Heart right ventricle (tissue), 16 donors: ENCODE results near the gene AEBP1. TPM values are rescaled to one million over a fixed set of nuclear protein-coding genes. Genes with fewer than 3 reads are reported as not detected.

Experiments
- ATAC-seq, 8 donors: fragments of 200-7000 bp; cut with Tn5 transposase; one replicate each; pipeline ENCODE4 v1.9.1; 2020; ENCODE audit warnings: mild to moderate bottlenecking in 8 of 8, moderate library complexity in 8 of 8, moderate number of reproducible peaks in 1 of 8
- DNase-seq, 2 donors: peaks; one replicate each; pipeline ENCODE4 v3.0.0-alpha.2; 2020
- H3K27ac ChIP-seq, 10 donors: fragments of 200-600 bp; sonication (generic) in 2 of 10; one replicate each; pipeline versions ENCODE4 v1.5.0 to v1.8.0; 2020 to 2022; ENCODE audit warnings: mild to moderate bottlenecking in 3 of 10
- H3K27me3 ChIP-seq, 7 donors: fragments of 200-600 bp; one replicate each; pipeline ENCODE4 v1.8.0; 2021 to 2022; ENCODE audit warnings: mild to moderate bottlenecking in 2 of 7
- H3K36me3 ChIP-seq, 9 donors: fragments of 200-600 bp; sonication (generic) in 1 of 9; one replicate each; pipeline versions ENCODE4 v1.5.0 to v1.8.0; 2020 to 2022; ENCODE audit warnings: mild to moderate bottlenecking in 2 of 9
- H3K4me1 ChIP-seq, 9 donors: fragments of 200-600 bp; sonication (generic) in 1 of 9; one replicate each; pipeline versions ENCODE4 v1.5.0 to v1.8.0; 2020 to 2022; ENCODE audit warnings: mild to moderate bottlenecking in 4 of 9
- H3K4me3 ChIP-seq, 10 donors: fragments of 200-600 bp; sonication (generic) in 2 of 10; one replicate each; pipeline versions ENCODE4 v1.5.0 to v1.8.0; 2020 to 2022; ENCODE audit warnings: mild to moderate bottlenecking in 7 of 10, moderate library complexity in 2 of 10
- H3K9me3 ChIP-seq, 11 donors: fragments of 200-600 bp in 10 of 11; sonication (generic) in 2 of 11; one replicate each; pipeline versions ENCODE4 v1.5.0 to v1.8.0; 2013 to 2022; ENCODE audit warnings: mild to moderate bottlenecking in 2 of 11, control low read depth in 1 of 11, moderate library complexity in 1 of 11
- CTCF ChIP-seq, 9 donors: fragments of 200-600 bp; sonication (generic) in 2 of 9; IDR thresholded peaks; one replicate each; pipeline versions ENCODE4 v1.5.0 to v1.8.0; 2021 to 2022; ENCODE audit warnings: antibody characterized with exemption in 9 of 9, mild to moderate bottlenecking in 5 of 9, moderate library complexity in 1 of 9
- WGBS, 2 donors: extraction: QIAGEN DNeasy Blood & Tissue Kit; methylation state at CpG; one replicate each; pipeline ENCODE4 v1.1.7; 2013; ENCODE audit warnings: inconsistent platforms in 1 of 2; 5-methylcytosine and 5-hydroxymethylcytosine counted together
- intact Hi-C, 10 donors: fragments of 100-400 bp; cut with DNase I; formaldehyde crosslinking; loops; one replicate each; pipeline versions ENCODE4 v1.11.1 to v1.14.2; 2022
- polyA plus RNA-seq, 2 donors: library from polyadenylated mRNA; stranded (reverse); fragments of 200-250 nt; gene quantifications; one replicate each; pipeline ENCODE4 v1.2.3, GENCODE V29; 2013
- total RNA-seq, 10 donors: library from RNA; stranded (reverse); fragmentation: NEBNext Ultra II Directional in 3 of 10; extraction: Animal tissue kit (Norgen Biotek cat#: 25700) in 3 of 10; gene quantifications; one replicate each; pipeline versions ENCODE4 v1.2.1 to v1.2.4, GENCODE V29; 2021 to 2023
- donor health status: Arrhythmogenic right ventricular cardiomyopathy.
- donor health status: ischemic (EF 13 %, LVEDD 7.1; RV severe dilation, severe dysfunction).
- donor health status: healthy with polysubstance abuse.
- donor health status: DM: no; HTN: yes; CAD: no.
- donor health status: DM: no; HTN: no; CAD: no.
- donor health status: ischemic (EF 25% LVEDD 6.9; RV normal size, moderate dysfunction).
- donor health status: ischemic (EF 25% LVEDD 5.7; RV mildly dilated, moderate dysfunction).
- donor health status: healthy.
- donor health status: DM: yes; HTN: yes; CAD: no.
- donor health status: Ischemic cardiomyopathy.
- donor health status: ischemic (EF 35%, LVEDD 5.7; RV mildly dilated, moderate dysfunction).
- donor health status: nonischemic (EF 11% LVEDD 7.7; RV severe dilation, severe dysfunction).
- donor health status: DM: yes; HTN: yes; CAD: no.
- donor health status: PGD.
- donor health status: ischemic (EF 29% LVEDD 5.4; RV normal size, mild dysfunction).
- donor health status: nonischemic (EF 23%, LVEDD 6.1; RV moderate dilation, normal function).

Gene AEBP1
- total and polyA plus RNA-seq, 12 donors = 14.1 to 33.7 (median 21.6) TPM

- no peak for ATAC-seq
- intact Hi-C loops = no loop called here
- peaks cover 0 to 87% (median 3%) of the 10 kb centered on the region in 9 donors for H3K36me3 ChIP-seq
These were observed 8.3 kb downstream of the AEBP1 start for GRCh38 chr7:44112231-44112996.

GRCh38 chr7:44112997-44113763 lies 9.0 kb downstream of the AEBP1 start:
- peaks cover 0 to 88% (median 3%) of the 10 kb centered on the region in 9 donors for H3K36me3 ChIP-seq
- peaks cover 0 to 29% (median 11%) of the 10 kb centered on the region in 9 donors for H3K4me1 ChIP-seq
- H3K9me3 ChIP-seq = no peaks in the 10 kb centered on the region
- TF ChIP-seq CTCF (IDR thresholded peaks at IDR 0.05) = no peak
- no peak overlapping the region for H3K27ac ChIP-seq
- H3K4me3 ChIP-seq = no peak overlapping the region
- intact Hi-C loops = no loop called here
- WGBS, 2 donors = 88 to 90% methylated on average over 33 to 34 of the region's 34 CpGs
- DNase-seq = no peak
- ATAC-seq = no peak
- H3K27me3 ChIP-seq = no peaks in the 10 kb centered on the region

More at GRCh38 chr7:44112231-44112996, 8.3 kb downstream of the AEBP1 start:
- no peak overlapping the region for H3K27ac ChIP-seq
- H3K4me1 ChIP-seq = peaks cover 0 to 29% (median 11%) of the 10 kb centered on the region in 9 donors
- no peaks in the 10 kb centered on the region for H3K9me3 ChIP-seq
- TF ChIP-seq CTCF (IDR thresholded peaks at IDR 0.05) = no peak
- 71 to 72% methylated on average over 41 of the region's 41 CpGs for WGBS, 2 donors
- no peaks in the 10 kb centered on the region for H3K27me3 ChIP-seq
- H3K4me3 ChIP-seq = no peak overlapping the region
- DNase-seq = no peak

GRCh38 chr7:44113764-44114354 lies 9.7 kb downstream of the AEBP1 start:
- H3K4me3 ChIP-seq = no peak overlapping the region
- no peak for DNase-seq
- H3K9me3 ChIP-seq = no peaks in the 10 kb centered on the region
- H3K27me3 ChIP-seq = no peaks in the 10 kb centered on the region
- intact Hi-C loops = no loop called here
- H3K27ac ChIP-seq = peak overlapping the region in 6 of 10 donors; percentile 19 to 76 (median 48)
- WGBS, 2 donors = 90 to 93% methylated on average over 24 of the region's 24 CpGs
- peaks cover 0 to 29% (median 11%) of the 10 kb centered on the region in 9 donors for H3K4me1 ChIP-seq
- H3K36me3 ChIP-seq = peaks cover 0 to 86% (median 3%) of the 10 kb centered on the region in 9 donors
- TF ChIP-seq CTCF (IDR thresholded peaks at IDR 0.05) = no peak
- no peak for ATAC-seq
